MCF 10A (cell line): Measurements from ENCODE around the gene NEURL1B. TPM values are rescaled to one million over a fixed set of nuclear protein-coding genes. Genes with fewer than 3 reads are reported as not detected.

Experiments used
- BruUV-seq: library from RNA; stranded (reverse); fragments of 400-500 nt; replicated peaks from 2 replicates; lab custom pipeline; 2021; lab: Mats Ljungman, UMichigan
- CTCF ChIA-PET: fragments of 300-600 bp; sonication (Branson Sonifier 250); formaldehyde crosslinking; extraction: SDS; loops from one replicate; lab custom pipeline; 2021; ENCODE audit warnings: antibody characterized with exemption, inconsistent platforms; lab: Yijun Ruan, JAX
- POLR2A ChIA-PET: fragments of 300-600, 350-650 bp; sonication (Branson Sonifier 250); formaldehyde crosslinking; extraction: SDS; loops from one replicate; lab custom pipeline; 2020; ENCODE audit warnings: antibody characterized with exemption, inconsistent platforms; lab: Yijun Ruan, JAX
- DNase-seq: peaks from one replicate; pipeline ENCODE4 v3.0.0-alpha.2; 2018; ENCODE audit not compliant: unreplicated experiment
- H3K27ac Mint-ChIP-seq: one replicate; pipeline ENCODE4 v1.8.0; 2022; ENCODE audit warnings: mild to moderate bottlenecking, low read depth, mixed read lengths; ENCODE audit not compliant: unreplicated experiment
- H3K27me3 Mint-ChIP-seq: one replicate; pipeline ENCODE4 v1.8.0; 2022; ENCODE audit warnings: mixed read lengths; ENCODE audit not compliant: insufficient read depth, unreplicated experiment
- H3K36me3 Mint-ChIP-seq: one replicate; pipeline ENCODE4 v1.8.0; 2022; ENCODE audit warnings: mild to moderate bottlenecking, moderate library complexity, mixed read lengths; ENCODE audit not compliant: insufficient read depth, unreplicated experiment
- H3K4me1 Mint-ChIP-seq: one replicate; pipeline ENCODE4 v1.8.0; 2022; ENCODE audit warnings: mixed read lengths; ENCODE audit not compliant: insufficient read depth, unreplicated experiment
- H3K4me3 Mint-ChIP-seq: one replicate; pipeline ENCODE4 v1.8.0; 2022; ENCODE audit warnings: mild to moderate bottlenecking, moderate library complexity, mixed read lengths; ENCODE audit not compliant: unreplicated experiment
- H3K9me3 Mint-ChIP-seq: one replicate; pipeline ENCODE4 v1.8.0; 2022; ENCODE audit warnings: mixed read lengths; ENCODE audit not compliant: unreplicated experiment
- CTCF ChIP-seq: fragments of 200-600 bp; IDR thresholded peaks from one replicate; pipeline ENCODE4 v1.8.0; 2022; ENCODE audit warnings: antibody characterized with exemption, mild to moderate bottlenecking; ENCODE audit not compliant: unreplicated experiment
- intact Hi-C: fragments of 100-400 bp; cut with micrococcal nuclease; formaldehyde crosslinking; loops from 2 replicates; pipeline ENCODE4 v1.14.1; 2022
- total RNA-seq: library from RNA; stranded (reverse); gene quantifications from 2 replicates; pipeline ENCODE4 v1.2.3, GENCODE V29; 2022

Gene NEURL1B
- total RNA-seq, 1 experiment from 2014 or later: 7.6 TPM

- intact Hi-C loops: no loop called here
- DNase-seq: no peak
- ChIA-PET CTCF (interaction anchor here (0.6 to 4.6 kb wide), 8 partner anchors 8 to 207 kb away, joined by 3 to 33 read pairs (median 6); no protein-coding TSS in a partner anchor), POLR2A (interaction anchor here (1.0 to 3.9 kb wide), 5 partner anchors 8 to 144 kb away, joined by 3 to 16 read pairs (median 3); partner anchors contain the start of gene DUSP1)
- Mint-ChIP-seq H3K27ac (no peak overlapping the region), H3K9me3 (no peaks in the 10 kb centered on the region), H3K36me3 (no peaks in the 10 kb centered on the region), H3K4me1 (peaks cover 5% of the 10 kb centered on the region), H3K27me3 (no peaks in the 10 kb centered on the region), H3K4me3 (no peak overlapping the region)
- no peak for TF ChIP-seq CTCF
- BruUV-seq: no TSS peak
These were observed 83.5 kb downstream of the NEURL1B start for GRCh38 chr5:172724242-172725183.

- intact Hi-C loops: no loop called here
- ChIA-PET POLR2A (interaction anchor here (3.9 kb wide), 1 partner anchor 45 kb away, joined by 16 read pairs; the partner anchor contains the start of gene DUSP1), CTCF (interaction anchor here (1.6 to 4.6 kb wide), 4 partner anchors 9 to 207 kb away, joined by 7 to 33 read pairs (median 20); no protein-coding TSS in a partner anchor)
- no peak overlapping the region for H3K27ac Mint-ChIP-seq
- no peak for DNase-seq
- no peaks in the 10 kb centered on the region for H3K4me1 Mint-ChIP-seq
- H3K36me3 Mint-ChIP-seq: peaks cover 2% of the 10 kb centered on the region
- no peaks in the 10 kb centered on the region for H3K27me3 Mint-ChIP-seq
- H3K4me3 Mint-ChIP-seq: no peak overlapping the region
- TF ChIP-seq CTCF: no peak
- no TSS peak for BruUV-seq
- H3K9me3 Mint-ChIP-seq: no peaks in the 10 kb centered on the region
These were observed 84.2 kb downstream of the NEURL1B start for GRCh38 chr5:172725273-172725672.

GRCh38 chr5:172725785-172726184, 84.7 kb downstream of the NEURL1B start:
- Mint-ChIP-seq H3K36me3 (peaks cover 7% of the 10 kb centered on the region), H3K27me3 (no peaks in the 10 kb centered on the region), H3K27ac (no peak overlapping the region), H3K4me3 (no peak overlapping the region), H3K4me1 (peaks cover 4% of the 10 kb centered on the region), H3K9me3 (no peaks in the 10 kb centered on the region)
- POLR2A ChIA-PET: interaction anchor here (2.1 to 3.4 kb wide), 2 partner anchors 40 to 45 kb away, joined by 8 to 21 read pairs; partner anchors contain the start of gene DUSP1
- CTCF ChIA-PET: interaction anchor here (1.1 to 4.6 kb wide), 5 partner anchors 9 to 206 kb away, joined by 6 to 33 read pairs (median 25); no protein-coding TSS in a partner anchor
- DNase-seq: no peak
- BruUV-seq: no TSS peak
- intact Hi-C loops: no loop called here
- no peak for TF ChIP-seq CTCF

- Mint-ChIP-seq H3K27ac (no peak overlapping the region), H3K4me1 (peaks cover 16% of the 10 kb centered on the region), H3K9me3 (no peaks in the 10 kb centered on the region), H3K4me3 (no peak overlapping the region), H3K27me3 (no peaks in the 10 kb centered on the region), H3K36me3 (peaks cover 7% of the 10 kb centered on the region)
- no TSS peak for BruUV-seq
- intact Hi-C loops: no loop called here
- DNase-seq: no peak
- POLR2A ChIA-PET: interaction anchor here (1.4 to 3.4 kb wide), 3 partner anchors 28 to 44 kb away, joined by 3 to 21 read pairs (median 8); partner anchors contain the start of gene DUSP1
- CTCF ChIA-PET: interaction anchor here (1.1 to 3.6 kb wide), 4 partner anchors 10 to 206 kb away, joined by 6 to 25 read pairs (median 14); no protein-coding TSS in a partner anchor
- no peak for TF ChIP-seq CTCF
These were observed 85.9 kb downstream of the NEURL1B start for GRCh38 chr5:172726966-172727365.
